K562 (cell line): ENCODE data around the gene CTBP2. TPM values are rescaled to one million over a fixed set of nuclear protein-coding genes. Genes with fewer than 3 reads are reported as not detected.

Source experiments
- ATAC-seq: fragments of 200-7000 bp; cut with Tn5 transposase; 3 replicates; pipeline ENCODE4 v1.9.1; 2020; ENCODE audit warnings: moderate library complexity
- BruUV-seq: library from RNA; stranded (reverse); fragments of 400-500 nt; replicated peaks from 2 replicates; lab custom pipeline; 2021; lab: Mats Ljungman, UMichigan
- CTCF ChIA-PET: fragments of 300-600 bp; formaldehyde crosslinking; extraction: SDS; loops from one replicate; lab custom pipeline; 2021; ENCODE audit warnings: low intra/inter-chr PET ratio; lab: Yijun Ruan, JAX
- POLR2A ChIA-PET: fragments of 300-600, 350-650 bp; sonication (Branson Sonifier 250); formaldehyde crosslinking; extraction: SDS; loops from one replicate; lab custom pipeline; 2021; ENCODE audit warnings: antibody characterized with exemption, inconsistent platforms; lab: Yijun Ruan, JAX
- DNase-seq, 4 experiments: peaks; one replicate each; pipeline versions ENCODE4 v3.0.0 to v3.0.0-alpha.2; 2011 to 2018; ENCODE audit warnings: low spot score in 3 of 4, mixed read lengths in 3 of 4; ENCODE audit errors: extremely low read depth in 1 of 4
- FAIRE-seq: peaks from 2 replicates; lab custom pipeline; 2011; peaks lifted over from hg19 to GRCh38; lab: Jason Lieb, UNC
- H2AFZ ChIP-seq: 2 replicates; pipeline ENCODE4 v1.6.0; 2011; ENCODE audit warnings: low read depth, low read length, control low read depth, inconsistent platforms
- H3K27ac ChIP-seq: fragments of 200-600 bp; 3 replicates; pipeline ENCODE4 v1.8.0; 2011; ENCODE audit warnings: low read depth, mild to moderate bottlenecking, control low read depth, inconsistent platforms, low read length, moderate library complexity, mixed read lengths; ENCODE audit errors: extremely low read depth
- H3K27me3 ChIP-seq, 2 experiments: fragments of 300-600 bp in 1 of 2; 2 replicates in 1 of 2; 3 replicates in 1 of 2; pipeline versions ENCODE4 v1.6.0 to v1.8.0; 2011; ENCODE audit warnings: inconsistent platforms in 2 of 2, low read length in 2 of 2, mild to moderate bottlenecking in 1 of 2, mixed read lengths in 1 of 2, moderate library complexity in 1 of 2; ENCODE audit not compliant: control insufficient read depth in 2 of 2, insufficient read depth in 2 of 2
- H3K36me3 ChIP-seq: fragments of 300-600 bp; 3 replicates; pipeline ENCODE4 v1.8.0; 2011; ENCODE audit warnings: mild to moderate bottlenecking, low read length, inconsistent platforms; ENCODE audit not compliant: control insufficient read depth, insufficient read depth
- H3K4me1 ChIP-seq, 2 experiments: fragments of 200-600 bp in 1 of 2; replicated peaks in 1 of 2; 2 replicates in 1 of 2; 3 replicates in 1 of 2; pipeline versions ENCODE4 v1.5.1 to v1.8.0; 2011; ENCODE audit warnings: inconsistent platforms in 2 of 2, low read length in 2 of 2, mild to moderate bottlenecking in 1 of 2, mixed read lengths in 1 of 2, moderate library complexity in 1 of 2; ENCODE audit not compliant: control insufficient read depth in 2 of 2, insufficient read depth in 2 of 2
- H3K4me2 ChIP-seq: 2 replicates; pipeline ENCODE4 v1.6.1; 2011; ENCODE audit warnings: low read length, control low read depth, inconsistent platforms, mixed read lengths; ENCODE audit not compliant: insufficient read depth
- H3K4me3 ChIP-seq: fragments of 200-600 bp; sonication (generic), shearing (Covaris generic); 2 replicates; pipeline ENCODE4 v1.5.1; 2016; ENCODE audit warnings: control low read depth, inconsistent platforms
- H3K79me2 ChIP-seq: fragments of 200-600 bp; 3 replicates; pipeline ENCODE4 v1.8.0; 2011; ENCODE audit warnings: low read length, inconsistent platforms; ENCODE audit not compliant: control insufficient read depth, insufficient read depth
- H3K9ac ChIP-seq, 2 experiments: 2 replicates each; pipeline versions ENCODE4 v1.6.0 to v1.6.1; 2011; ENCODE audit warnings: low read depth in 2 of 2, low read length in 2 of 2, control low read depth in 1 of 2, inconsistent platforms in 1 of 2, mild to moderate bottlenecking in 1 of 2, mixed read lengths in 1 of 2; ENCODE audit not compliant: insufficient read depth in 1 of 2
- H3K9me1 ChIP-seq: one replicate; pipeline ENCODE4 v1.6.0; 2011; ENCODE audit warnings: inconsistent platforms, mild to moderate bottlenecking, low read length, moderate library complexity; ENCODE audit not compliant: control insufficient read depth, insufficient read depth
- H3K9me3 ChIP-seq: replicated peaks from 2 replicates; pipeline ENCODE4 v1.5.1; 2011; ENCODE audit warnings: low read depth, low read length, inconsistent platforms; ENCODE audit not compliant: control insufficient read depth, insufficient read depth
- H4K20me1 ChIP-seq: replicated peaks from 2 replicates; pipeline ENCODE4 v1.6.1; 2011; ENCODE audit warnings: low read length, inconsistent platforms, mixed read lengths; ENCODE audit not compliant: control insufficient read depth, insufficient read depth
- ATF3 ChIP-seq, 2 experiments: fragments of 450-650 bp in 1 of 2; sonication (generic) in 1 of 2; formaldehyde crosslinking in 1 of 2; IDR thresholded peaks in 1 of 2; conservative IDR thresholded peaks in 1 of 2; 2 replicates each; pipeline versions ENCODE4 v1.6.1 to v1.8.1; 2016 to 2023; ENCODE audit warnings: mild to moderate bottlenecking in 2 of 2, moderate library complexity in 2 of 2, inconsistent platforms in 1 of 2, missing genetic modification reagents in 1 of 2
- BDP1 ChIP-seq: IDR thresholded peaks from 3 replicates; pipeline ENCODE4 v1.6.1; 2011; ENCODE audit not compliant: insufficient read length, insufficient read depth
- CEBPG ChIP-seq, 3 experiments: fragments of 200-800 bp in 1 of 3; sonication (Bioruptor generic) in 1 of 3; sonication (generic) in 1 of 3; formaldehyde crosslinking in 1 of 3; IDR thresholded peaks in 2 of 3; conservative IDR thresholded peaks in 1 of 3; 2 replicates each; pipeline versions ENCODE4 v1.6.1 to v1.8.0; 2016 to 2022; ENCODE audit warnings: missing compliant biosample characterization in 2 of 3, missing genetic modification characterization in 2 of 3, mild to moderate bottlenecking in 1 of 3, missing genetic modification reagents in 1 of 3
- MBD2 ChIP-seq: sonication (generic); IDR thresholded peaks from 2 replicates; pipeline ENCODE4 v1.6.1; 2016; ENCODE audit warnings: low read depth, borderline replicate concordance
- NKRF ChIP-seq: fragments of 450-650 bp; IDR thresholded peaks from 2 replicates; pipeline ENCODE4 v1.6.1; 2016; ENCODE audit warnings: borderline replicate concordance
- NR2C2 ChIP-seq, 2 experiments: fragments of 200-800 bp in 1 of 2; sonication (Bioruptor generic) in 1 of 2; sonication (generic) in 1 of 2; formaldehyde crosslinking in 1 of 2; IDR thresholded peaks; 2 replicates each; pipeline versions ENCODE4 v1.6.1 to v1.8.0; 2016 to 2022; ENCODE audit warnings: mild to moderate bottlenecking in 1 of 2, missing compliant biosample characterization in 1 of 2, missing genetic modification characterization in 1 of 2, missing genetic modification reagents in 1 of 2
- NRF1 ChIP-seq, 2 experiments: fragments of 450-650 bp; IDR thresholded peaks in 1 of 2; conservative IDR thresholded peaks in 1 of 2; 2 replicates each; pipeline ENCODE4 v1.6.1; 2014; ENCODE audit warnings: mild to moderate bottlenecking in 2 of 2
- WGBS: fragments of 100-300 bp; shearing (Covaris generic); methylation state at CpG from one replicate; pipeline ENCODE4 v1.1.6; 2016; ENCODE audit warnings: low coverage, mixed read lengths; ENCODE audit not compliant: insufficient coverage; ENCODE audit errors: missing lambda C conversion rate; 5-methylcytosine and 5-hydroxymethylcytosine counted together
- in situ Hi-C: fragments of 300-500 bp; cut with MboI; formaldehyde crosslinking; loops from 4 replicates; pipeline ENCODE4 v1.15.0; 2018; ENCODE audit warnings: inconsistent platforms, mixed read lengths
- intact Hi-C: fragments of 100-400 bp; cut with micrococcal nuclease; formaldehyde crosslinking; loops from 2 replicates; pipeline ENCODE4 v1.14.2; 2022
- polyA plus RNA-seq, 8 experiments: library from polyadenylated mRNA; depleted of rRNA in 4 of 8; stranded (reverse) in 5 of 8; unstranded in 3 of 8; fragments of >200 nt; fragmentation: Nextera tagmentation in 2 of 8; fragmentation: Illumina TruSeq in 1 of 8; extraction: Ambion mirVana in 2 of 8; extraction: Trizol in 1 of 8; gene quantifications; 2 replicates each; pipeline versions ENCODE4 v1.2.1 to v1.2.3, GENCODE V29; 2011 to 2014; ENCODE audit warnings: inconsistent platforms in 1 of 8, missing spikeins in 1 of 8
- total RNA-seq, 7 experiments: library from RNA; depleted of rRNA in 6 of 7; stranded (reverse); fragments of >200 nt in 6 of 7; fragmentation: Illumina TruSeq in 2 of 7; extraction: Trizol in 2 of 7; gene quantifications; 2 replicates each; pipeline versions ENCODE4 v1.2.1 to v1.2.3, GENCODE V29; 2011 to 2021; ENCODE audit warnings: low replicate concordance in 1 of 7
- TF ChIP-seq, protein P1 (sequence below): sonication (generic); formaldehyde crosslinking; IDR thresholded peaks from 2 replicates; pipeline ENCODE4 v1.8.0; 2023; ENCODE audit warnings: missing genetic modification reagents, mild to moderate bottlenecking, borderline replicate concordance

The CTBP2 gene
- total and polyA plus RNA-seq, 9 of the 15 experiments (the other 6 are each of a cell fraction or from before 2014, with no cell fraction given): 1.3 to 8.8 (median 5.1) TPM

GRCh38 chr10:125102246-125102645 lies 58.1 kb downstream of the CTBP2 start:
- Histone ChIP-seq H3K4me2 (no peak overlapping the region), H3K9me3 (no peaks in the 10 kb centered on the region), H3K4me1 (no peaks in the 10 kb centered on the region; a peak in 1 of 5 replicates), H3K4me3 (no peak overlapping the region), H3K27me3 (no peaks in the 10 kb centered on the region), H3K9me1 (peaks cover 3% of the 10 kb centered on the region), H3K27ac (no peak overlapping the region), H3K36me3 (peaks cover 28% of the 10 kb centered on the region; the same call in 1 of the 3 replicates), H3K79me2 (peaks cover 87% of the 10 kb centered on the region), H2AFZ (no peak overlapping the region), H4K20me1 (peaks cover 29% of the 10 kb centered on the region; the same call in 1 of the 2 replicates), H3K9ac (no peak overlapping the region)
- no TSS peak for BruUV-seq
- TF ChIP-seq NKRF (no peak), ATF3 (IDR thresholded peaks at IDR 0.05) (peak; percentile 21; the same call in 1 of the 2 replicates), ATF3 (CRISPR knock-in tag; conservative IDR thresholded peaks at IDR 0.05) (no peak), NR2C2 (CRISPR knock-in tag; IDR thresholded peaks at IDR 0.05) (no peak), NR2C2 (tag; IDR thresholded peaks at IDR 0.05) (peak; percentile 32; the same call in 1 of the 2 replicates), CEBPG (CRISPR knock-in tag; IDR thresholded peaks at IDR 0.05) (0 out of 2 replicates have a peak, but pooled peaks have one; percentile 18), CEBPG (tag; conservative IDR thresholded peaks at IDR 0.05 in 1 of 2, IDR thresholded peaks at IDR 0.05 in 1 of 2) (peak; percentile 17 to 85; a peak in 2 of 4 replicates), MBD2 (no peak), NRF1 (conservative IDR thresholded peaks at IDR 0.05 in 1 of 2, IDR thresholded peaks at IDR 0.05 in 1 of 2) (no peak), BDP1 (no peak)
- TF ChIP-seq, protein P1, sequence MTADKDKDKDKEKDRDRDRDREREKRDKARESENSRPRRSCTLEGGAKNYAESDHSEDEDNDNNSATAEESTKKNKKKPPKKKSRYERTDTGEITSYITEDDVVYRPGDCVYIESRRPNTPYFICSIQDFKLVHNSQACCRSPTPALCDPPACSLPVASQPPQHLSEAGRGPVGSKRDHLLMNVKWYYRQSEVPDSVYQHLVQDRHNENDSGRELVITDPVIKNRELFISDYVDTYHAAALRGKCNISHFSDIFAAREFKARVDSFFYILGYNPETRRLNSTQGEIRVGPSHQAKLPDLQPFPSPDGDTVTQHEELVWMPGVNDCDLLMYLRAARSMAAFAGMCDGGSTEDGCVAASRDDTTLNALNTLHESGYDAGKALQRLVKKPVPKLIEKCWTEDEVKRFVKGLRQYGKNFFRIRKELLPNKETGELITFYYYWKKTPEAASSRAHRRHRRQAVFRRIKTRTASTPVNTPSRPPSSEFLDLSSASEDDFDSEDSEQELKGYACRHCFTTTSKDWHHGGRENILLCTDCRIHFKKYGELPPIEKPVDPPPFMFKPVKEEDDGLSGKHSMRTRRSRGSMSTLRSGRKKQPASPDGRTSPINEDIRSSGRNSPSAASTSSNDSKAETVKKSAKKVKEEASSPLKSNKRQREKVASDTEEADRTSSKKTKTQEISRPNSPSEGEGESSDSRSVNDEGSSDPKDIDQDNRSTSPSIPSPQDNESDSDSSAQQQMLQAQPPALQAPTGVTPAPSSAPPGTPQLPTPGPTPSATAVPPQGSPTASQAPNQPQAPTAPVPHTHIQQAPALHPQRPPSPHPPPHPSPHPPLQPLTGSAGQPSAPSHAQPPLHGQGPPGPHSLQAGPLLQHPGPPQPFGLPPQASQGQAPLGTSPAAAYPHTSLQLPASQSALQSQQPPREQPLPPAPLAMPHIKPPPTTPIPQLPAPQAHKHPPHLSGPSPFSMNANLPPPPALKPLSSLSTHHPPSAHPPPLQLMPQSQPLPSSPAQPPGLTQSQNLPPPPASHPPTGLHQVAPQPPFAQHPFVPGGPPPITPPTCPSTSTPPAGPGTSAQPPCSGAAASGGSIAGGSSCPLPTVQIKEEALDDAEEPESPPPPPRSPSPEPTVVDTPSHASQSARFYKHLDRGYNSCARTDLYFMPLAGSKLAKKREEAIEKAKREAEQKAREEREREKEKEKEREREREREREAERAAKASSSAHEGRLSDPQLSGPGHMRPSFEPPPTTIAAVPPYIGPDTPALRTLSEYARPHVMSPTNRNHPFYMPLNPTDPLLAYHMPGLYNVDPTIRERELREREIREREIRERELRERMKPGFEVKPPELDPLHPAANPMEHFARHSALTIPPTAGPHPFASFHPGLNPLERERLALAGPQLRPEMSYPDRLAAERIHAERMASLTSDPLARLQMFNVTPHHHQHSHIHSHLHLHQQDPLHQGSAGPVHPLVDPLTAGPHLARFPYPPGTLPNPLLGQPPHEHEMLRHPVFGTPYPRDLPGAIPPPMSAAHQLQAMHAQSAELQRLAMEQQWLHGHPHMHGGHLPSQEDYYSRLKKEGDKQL (CRISPR knock-in tag): no peak
- 71% methylated on average over 2 of the region's 3 CpGs for WGBS
- CTCF ChIA-PET: no interaction called here
- ATAC-seq (peak; percentile 23; the same call in 1 of the 3 replicates), FAIRE-seq (no peak), DNase-seq (no peak)
- POLR2A ChIA-PET: interaction anchor here (1.1 kb wide), 1 partner anchor 9 kb away, joined by 3 read pairs; no protein-coding TSS in a partner anchor
- in situ Hi-C loops (no loop called here), intact Hi-C loops (no loop called here)
